HCT116 (cell line): ENCODE results near the gene TTLL10.

Experiments used
- CEBPB ChIP-seq: IDR thresholded peaks from 2 replicates; pipeline ENCODE4 v1.6.1; 2012; ENCODE audit warnings: low read depth
- CTCF ChIP-seq, 3 experiments: fragments of 200-600 bp in 1 of 3; sonication (generic) in 1 of 3; IDR thresholded peaks in 2 of 3; conservative IDR thresholded peaks in 1 of 3; 2 replicates each; pipeline ENCODE4 v1.5.1; 2012 to 2017; ENCODE audit warnings: low read depth in 2 of 3, low read length in 2 of 3, antibody characterized with exemption in 1 of 3, borderline replicate concordance in 1 of 3, control low read depth in 1 of 3, mild to moderate bottlenecking in 1 of 3, mixed read lengths in 1 of 3, mixed run types in 1 of 3, moderate library complexity in 1 of 3; ENCODE audit not compliant: insufficient read depth in 1 of 3
- EZH2 ChIP-seq: fragments of 200-600 bp; sonication (generic); IDR thresholded peaks from 2 replicates; pipeline ENCODE4 v1.6.1; 2017; ENCODE audit warnings: antibody characterized with exemption, mixed run types
- EZH2phosphoT487 ChIP-seq: fragments of 200-600 bp; IDR thresholded peaks from 2 replicates; pipeline ENCODE4 v1.6.1; 2018; ENCODE audit warnings: antibody characterized with exemption, borderline replicate concordance
- POLR2A ChIP-seq: IDR thresholded peaks from 2 replicates; pipeline ENCODE4 v1.7.0; 2011; ENCODE audit warnings: borderline replicate concordance; ENCODE audit not compliant: insufficient read depth, insufficient read length; ENCODE audit errors: extremely low read depth
- POLR2AphosphoS5 ChIP-seq: IDR thresholded peaks from 2 replicates; pipeline ENCODE4 v1.6.1; 2011; ENCODE audit warnings: mild to moderate bottlenecking, low read depth, low read length, moderate library complexity
- REST ChIP-seq: IDR thresholded peaks from 2 replicates; pipeline ENCODE4 v1.6.1; 2012; ENCODE audit warnings: low read depth
- SIN3A ChIP-seq: IDR thresholded peaks from 2 replicates; pipeline ENCODE4 v1.6.1; 2012; ENCODE audit warnings: low read depth
- TCF7L2 ChIP-seq: IDR thresholded peaks from 2 replicates; pipeline ENCODE4 v1.7.0; 2011; ENCODE audit warnings: borderline replicate concordance, inconsistent platforms; ENCODE audit not compliant: insufficient read depth, insufficient read length; ENCODE audit errors: extremely low read depth

- no peak for TF ChIP-seq CTCF (IDR thresholded peaks at IDR 0.05 in 2 of 3, conservative IDR thresholded peaks at IDR 0.05 in 1 of 3; ENCODE audit: borderline replicate concordance in 1 of 3, insufficient read depth in 1 of 3, low read depth in 2 of 3, low read length in 2 of 3)
- no peak for TF ChIP-seq CEBPB
- TF ChIP-seq TCF7L2, result no peak
- TF ChIP-seq POLR2A, result no peak
- no peak for TF ChIP-seq EZH2
- TF ChIP-seq REST, result no peak
- no peak for TF ChIP-seq POLR2AphosphoS5
- no peak for TF ChIP-seq SIN3A
- no peak for TF ChIP-seq EZH2phosphoT487
Observed at GRCh38 chr1:1246577-1247340, 73.1 kb downstream of the TTLL10 start, which contains the start of gene C1QTNF12.
